Hepatocyte (in vitro differentiated cells): Measurements from ENCODE around the gene LILRA6.
"Not testable (repeated sequence)": the region's sequence is repeated elsewhere in the genome, so short reads cannot be mapped to it uniquely, and the experiment has no call there.

Experiments
- EZH2 ChIP-seq: fragments of 200-600 bp; sonication (generic); IDR thresholded peaks from 2 replicates; pipeline ENCODE4 v1.6.1; 2016; ENCODE audit warnings: antibody characterized with exemption, mild to moderate bottlenecking, borderline replicate concordance
- TF ChIP-seq, protein P1 (sequence below): fragments of 200-600 bp; sonication (generic); IDR thresholded peaks from 2 replicates; pipeline ENCODE4 v1.5.1; 2016; ENCODE audit warnings: antibody characterized with exemption, mild to moderate bottlenecking; ENCODE audit not compliant: poor library complexity

DNA sequence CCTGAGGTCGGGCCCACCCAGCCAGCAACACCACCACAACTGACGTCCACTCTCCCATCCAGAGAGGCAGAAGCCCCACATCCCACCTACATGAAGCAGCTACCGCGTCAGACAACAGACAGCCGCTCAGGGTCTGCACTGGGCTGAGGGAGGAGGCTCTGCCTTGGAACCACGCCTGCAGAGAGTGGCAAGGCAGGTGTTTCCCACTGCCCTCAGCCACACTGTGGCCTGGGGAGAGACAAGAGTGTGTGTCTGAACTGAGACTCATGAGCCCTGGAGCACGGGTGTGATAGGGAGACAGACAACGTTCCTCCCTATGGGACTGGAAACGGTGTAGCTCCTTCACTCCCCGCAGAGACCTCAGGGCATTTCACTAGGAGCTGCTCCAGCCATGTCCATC, 43.7 kb upstream of the LILRA6 start:
- TF ChIP-seq EZH2, result not testable (repeated sequence)
- TF ChIP-seq, protein P1, sequence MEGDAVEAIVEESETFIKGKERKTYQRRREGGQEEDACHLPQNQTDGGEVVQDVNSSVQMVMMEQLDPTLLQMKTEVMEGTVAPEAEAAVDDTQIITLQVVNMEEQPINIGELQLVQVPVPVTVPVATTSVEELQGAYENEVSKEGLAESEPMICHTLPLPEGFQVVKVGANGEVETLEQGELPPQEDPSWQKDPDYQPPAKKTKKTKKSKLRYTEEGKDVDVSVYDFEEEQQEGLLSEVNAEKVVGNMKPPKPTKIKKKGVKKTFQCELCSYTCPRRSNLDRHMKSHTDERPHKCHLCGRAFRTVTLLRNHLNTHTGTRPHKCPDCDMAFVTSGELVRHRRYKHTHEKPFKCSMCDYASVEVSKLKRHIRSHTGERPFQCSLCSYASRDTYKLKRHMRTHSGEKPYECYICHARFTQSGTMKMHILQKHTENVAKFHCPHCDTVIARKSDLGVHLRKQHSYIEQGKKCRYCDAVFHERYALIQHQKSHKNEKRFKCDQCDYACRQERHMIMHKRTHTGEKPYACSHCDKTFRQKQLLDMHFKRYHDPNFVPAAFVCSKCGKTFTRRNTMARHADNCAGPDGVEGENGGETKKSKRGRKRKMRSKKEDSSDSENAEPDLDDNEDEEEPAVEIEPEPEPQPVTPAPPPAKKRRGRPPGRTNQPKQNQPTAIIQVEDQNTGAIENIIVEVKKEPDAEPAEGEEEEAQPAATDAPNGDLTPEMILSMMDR, result not testable (repeated sequence)
